Activated T-helper 1 cell treated with anti-CD3 and anti-CD28 coated beads, Interleukin-12 subunit alpha, Interleukin-12 subunit beta, Interleukin-2, Interleukin-4 antibody, amounts not matched to agents 30 ng/mL and 10 ng/mL and 1 ng/mL, durations not matched to agents 14 hours and 24 hours and 36 hours (primary cell): ENCODE results near the gene NUP214. TPM values are rescaled to one million over a fixed set of nuclear protein-coding genes. Genes with fewer than 3 reads are reported as not detected.
A peak's percentile ranks its signal among the peaks of the same experiment; 100 is the strongest.

ENCODE experiments used
- DNase-seq: peaks from one replicate; pipeline ENCODE4 v3.0.0; 2021; ENCODE audit warnings: low spot score
- H3K27ac Mint-ChIP-seq: one replicate; pipeline ENCODE4 v1.8.0; 2021; ENCODE audit warnings: mild to moderate bottlenecking, mixed read lengths
- H3K27me3 Mint-ChIP-seq: one replicate; pipeline ENCODE4 v1.8.0; 2022; ENCODE audit warnings: mild to moderate bottlenecking, moderate library complexity, mixed read lengths; ENCODE audit not compliant: insufficient read depth
- H3K36me3 Mint-ChIP-seq: one replicate; pipeline ENCODE4 v1.8.0; 2021; ENCODE audit warnings: low read depth, mixed read lengths
- H3K4me1 Mint-ChIP-seq: one replicate; pipeline ENCODE4 v1.8.0; 2021; ENCODE audit warnings: low read depth, mixed read lengths
- H3K4me3 Mint-ChIP-seq: one replicate; pipeline ENCODE4 v1.8.0; 2021; ENCODE audit warnings: mild to moderate bottlenecking, moderate library complexity, mixed read lengths
- H3K9me3 Mint-ChIP-seq: one replicate; pipeline ENCODE4 v1.8.0; 2021; ENCODE audit warnings: mixed read lengths
- intact Hi-C: fragments of 100-400 bp; cut with micrococcal nuclease; formaldehyde crosslinking; loops from one replicate; pipeline ENCODE4 v1.15.1; 2024
- total RNA-seq: library from RNA; stranded (reverse); gene quantifications from 2 replicates; pipeline ENCODE4 v1.2.3, GENCODE V29; 2022

Gene NUP214
- total RNA-seq, 1 donor from 2014 or later = 80.7 TPM

DNA sequence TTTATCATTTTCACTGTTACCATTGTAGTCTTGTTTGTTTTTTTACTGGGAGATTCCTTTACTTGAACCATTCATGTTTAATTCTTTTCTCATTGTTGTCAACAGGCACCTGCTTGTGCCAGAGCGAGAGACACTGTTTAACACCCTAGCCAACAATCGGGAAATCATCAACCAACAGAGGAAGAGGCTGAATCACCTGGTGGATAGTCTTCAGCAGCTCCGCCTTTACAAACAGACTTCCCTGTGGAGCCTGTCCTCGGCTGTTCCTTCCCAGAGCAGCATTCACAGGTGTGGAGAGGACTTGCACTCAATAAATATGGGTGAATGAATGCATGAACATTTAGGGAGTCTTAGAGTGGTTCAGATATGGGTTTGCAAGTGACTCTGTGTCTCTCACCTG lies 37.5 kb downstream of the NUP214 start:
- H3K4me3 Mint-ChIP-seq = no peak overlapping the region
- no peaks in the 10 kb centered on the region for H3K9me3 Mint-ChIP-seq
- H3K27me3 Mint-ChIP-seq = no peaks in the 10 kb centered on the region
- H3K36me3 Mint-ChIP-seq = peaks cover 36% of the 10 kb centered on the region
- no peak for DNase-seq
- intact Hi-C loops = no loop called here
- H3K4me1 Mint-ChIP-seq = no peaks in the 10 kb centered on the region
- H3K27ac Mint-ChIP-seq = peak overlapping the region; percentile 61

GRCh38 chr9:131165523-131165922 lies 40.1 kb downstream of the NUP214 start:
- no peak for DNase-seq
- no peak overlapping the region for H3K4me3 Mint-ChIP-seq
- peaks cover 34% of the 10 kb centered on the region for H3K36me3 Mint-ChIP-seq
- no peaks in the 10 kb centered on the region for H3K27me3 Mint-ChIP-seq
- H3K4me1 Mint-ChIP-seq = peaks cover 5% of the 10 kb centered on the region
- H3K9me3 Mint-ChIP-seq = no peaks in the 10 kb centered on the region
- no peak overlapping the region for H3K27ac Mint-ChIP-seq
- intact Hi-C loops = no loop called here

DNA sequence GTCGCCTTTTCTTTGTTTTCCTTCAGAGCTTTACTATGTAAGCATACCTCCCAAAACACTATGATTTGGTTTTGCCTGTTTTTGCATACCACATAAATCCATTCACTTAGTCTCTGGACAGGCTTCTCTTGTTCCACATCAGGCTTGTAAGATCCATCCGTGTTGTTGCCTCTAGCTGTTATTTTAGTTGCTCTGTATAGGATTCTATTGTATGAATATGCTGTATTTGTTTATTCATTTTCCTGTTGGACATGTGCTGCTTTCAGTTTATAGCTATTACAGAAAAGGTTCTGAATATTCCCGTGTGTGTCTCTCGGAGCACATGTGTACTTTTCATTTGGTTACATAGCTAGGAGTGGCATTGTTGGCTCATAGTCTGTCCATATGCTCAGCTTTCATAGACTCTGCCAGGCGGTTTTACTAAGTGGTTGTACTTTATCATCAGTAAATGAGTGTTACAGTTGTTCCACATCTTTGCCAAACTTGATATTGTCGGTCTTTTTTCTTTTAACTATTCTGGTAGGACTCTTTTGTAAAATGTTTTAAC lies 41.8 kb downstream of the NUP214 start:
- Mint-ChIP-seq H3K9me3 (no peaks in the 10 kb centered on the region), H3K36me3 (peaks cover 45% of the 10 kb centered on the region), H3K27me3 (no peaks in the 10 kb centered on the region), H3K4me1 (peaks cover 5% of the 10 kb centered on the region), H3K27ac (no peak overlapping the region), H3K4me3 (no peak overlapping the region)
- DNase-seq = no peak
- intact Hi-C loops = no loop called here

DNA sequence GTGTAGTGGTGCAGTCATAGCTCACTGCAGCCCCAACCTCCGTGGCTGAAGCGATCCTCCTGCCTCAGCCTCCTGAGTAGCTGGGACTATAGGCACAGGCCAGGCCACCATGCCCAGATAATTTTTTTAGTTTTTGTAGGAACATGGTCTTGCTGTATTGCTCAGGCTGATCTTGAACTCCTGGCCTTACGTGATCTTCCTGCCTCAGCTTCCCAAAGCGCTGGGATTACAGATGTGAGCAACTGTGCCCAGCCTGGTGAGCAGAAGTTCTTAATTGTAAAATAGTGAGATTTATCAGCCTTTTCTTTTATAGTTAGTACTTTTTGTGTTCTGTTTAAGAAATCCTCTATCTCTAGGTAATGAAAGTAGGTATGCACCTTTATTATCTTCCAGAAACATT lies 42.5 kb downstream of the NUP214 start:
- H3K36me3 Mint-ChIP-seq = peaks cover 47% of the 10 kb centered on the region
- intact Hi-C loops = no loop called here
- H3K4me1 Mint-ChIP-seq = peaks cover 5% of the 10 kb centered on the region
- no peak overlapping the region for H3K27ac Mint-ChIP-seq
- no peaks in the 10 kb centered on the region for H3K27me3 Mint-ChIP-seq
- no peak for DNase-seq
- H3K4me3 Mint-ChIP-seq = no peak overlapping the region
- no peaks in the 10 kb centered on the region for H3K9me3 Mint-ChIP-seq

- Mint-ChIP-seq H3K4me3 (no peak overlapping the region), H3K36me3 (peaks cover 38% of the 10 kb centered on the region), H3K9me3 (no peaks in the 10 kb centered on the region), H3K27ac (no peak overlapping the region), H3K4me1 (peaks cover 5% of the 10 kb centered on the region), H3K27me3 (no peaks in the 10 kb centered on the region)
- intact Hi-C loops = no loop called here
- DNase-seq = no peak
Measured at GRCh38 chr9:131169563-131170240, 44.3 kb downstream of the NUP214 start.

GRCh38 chr9:131173995-131174394 lies 48.6 kb downstream of the NUP214 start:
- Mint-ChIP-seq H3K27ac (no peak overlapping the region), H3K4me1 (peaks cover 21% of the 10 kb centered on the region), H3K27me3 (no peaks in the 10 kb centered on the region), H3K9me3 (no peaks in the 10 kb centered on the region), H3K36me3 (peaks cover 41% of the 10 kb centered on the region), H3K4me3 (no peak overlapping the region)
- DNase-seq = no peak
- intact Hi-C loops = no loop called here

GRCh38 chr9:131174681-131175239 lies 49.4 kb downstream of the NUP214 start:
- H3K9me3 Mint-ChIP-seq = no peaks in the 10 kb centered on the region
- intact Hi-C loops = loop anchor here (5.0 kb wide), 1 partner anchor 117 kb away; no protein-coding TSS in a partner anchor
- no peak overlapping the region for H3K27ac Mint-ChIP-seq
- DNase-seq = no peak
- peaks cover 47% of the 10 kb centered on the region for H3K36me3 Mint-ChIP-seq
- no peaks in the 10 kb centered on the region for H3K27me3 Mint-ChIP-seq
- H3K4me3 Mint-ChIP-seq = no peak overlapping the region
- H3K4me1 Mint-ChIP-seq = peaks cover 18% of the 10 kb centered on the region

DNA sequence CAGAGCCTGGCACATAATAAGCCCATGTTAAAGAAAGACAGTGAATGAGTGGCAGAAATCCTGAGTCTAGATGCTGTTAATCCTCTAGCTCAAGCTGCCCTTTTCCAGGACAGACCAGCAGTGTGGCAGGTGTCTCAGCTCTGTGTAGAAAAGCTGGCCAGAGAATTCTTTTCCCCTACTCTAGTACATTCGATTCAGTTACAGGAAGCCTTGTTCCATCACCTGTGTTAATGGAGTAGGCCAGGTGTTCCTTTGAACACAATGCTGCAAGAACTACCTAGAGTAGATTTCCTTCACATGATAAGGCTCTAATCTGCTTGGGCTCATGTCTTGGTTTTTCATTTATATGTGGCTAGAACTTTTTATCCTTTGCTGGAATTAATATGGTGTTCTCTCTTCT lies 52.5 kb downstream of the NUP214 start:
- Mint-ChIP-seq H3K27ac (no peak overlapping the region), H3K36me3 (peaks cover 44% of the 10 kb centered on the region)

GRCh38 chr9:131178382-131178781 lies 53.0 kb downstream of the NUP214 start:
- Mint-ChIP-seq H3K27ac (no peak overlapping the region), H3K36me3 (peaks cover 45% of the 10 kb centered on the region), H3K9me3 (no peaks in the 10 kb centered on the region), H3K4me1 (peaks cover 16% of the 10 kb centered on the region), H3K4me3 (no peak overlapping the region), H3K27me3 (no peaks in the 10 kb centered on the region)
- DNase-seq = peak; percentile 72
- intact Hi-C loops = loop anchor here (1.0 to 5.0 kb wide), 3 partner anchors 100 to 158 kb away; no protein-coding TSS in a partner anchor

More for the DNA sequence above, 52.5 kb downstream of the NUP214 start:
- no peaks in the 10 kb centered on the region for H3K9me3 Mint-ChIP-seq
- H3K4me3 Mint-ChIP-seq = no peak overlapping the region
- no peaks in the 10 kb centered on the region for H3K27me3 Mint-ChIP-seq
- H3K4me1 Mint-ChIP-seq = peaks cover 16% of the 10 kb centered on the region
- intact Hi-C loops = loop anchor here (1.0 to 5.0 kb wide), 3 partner anchors 100 to 158 kb away; no protein-coding TSS in a partner anchor
- no peak for DNase-seq

GRCh38 chr9:131178926-131179325 lies 53.5 kb downstream of the NUP214 start:
- no peak for DNase-seq
- intact Hi-C loops = loop anchor here (1.0 to 5.0 kb wide), 3 partner anchors 99 to 157 kb away; no protein-coding TSS in a partner anchor
- H3K9me3 Mint-ChIP-seq = no peaks in the 10 kb centered on the region
- H3K4me1 Mint-ChIP-seq = peaks cover 16% of the 10 kb centered on the region
- no peak overlapping the region for H3K27ac Mint-ChIP-seq
- H3K4me3 Mint-ChIP-seq = no peak overlapping the region
- peaks cover 45% of the 10 kb centered on the region for H3K36me3 Mint-ChIP-seq
- H3K27me3 Mint-ChIP-seq = no peaks in the 10 kb centered on the region

DNA sequence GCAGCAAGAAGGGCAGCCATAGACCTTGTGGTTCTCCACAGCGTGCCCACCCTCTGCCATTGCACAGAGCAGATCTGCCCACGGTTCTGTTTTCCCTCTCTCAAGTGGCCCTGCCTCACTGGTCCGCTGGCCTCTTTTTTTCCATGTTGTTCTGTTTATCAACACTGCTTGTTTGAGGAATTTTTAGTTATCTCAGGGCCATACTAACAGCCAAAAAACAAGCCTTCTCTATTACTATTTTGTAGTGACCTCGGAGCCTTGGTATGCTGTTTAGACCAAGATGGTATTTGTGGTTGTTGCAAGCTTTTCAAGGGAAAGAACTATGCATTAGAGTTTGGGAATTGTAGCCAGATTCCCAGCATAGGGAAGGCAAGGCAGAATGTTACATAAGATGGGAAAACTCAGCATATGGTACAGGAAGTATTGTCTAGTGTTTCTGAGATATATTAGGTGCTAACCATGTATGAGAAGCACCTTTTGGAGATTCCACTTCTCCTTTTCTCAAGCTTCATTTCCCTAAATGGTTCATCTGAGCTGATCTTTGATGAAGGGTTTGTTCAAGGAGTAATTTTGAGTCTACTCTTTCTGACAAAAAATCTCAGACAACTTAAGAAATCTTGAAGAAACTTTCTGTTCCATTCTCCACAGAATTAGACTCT lies 54.3 kb downstream of the NUP214 start:
- DNase-seq = no peak
- H3K4me1 Mint-ChIP-seq = peaks cover 16% of the 10 kb centered on the region
- no peaks in the 10 kb centered on the region for H3K27me3 Mint-ChIP-seq
- intact Hi-C loops = loop anchor here (5.0 kb wide), 1 partner anchor 122 kb away; no protein-coding TSS in a partner anchor
- H3K9me3 Mint-ChIP-seq = no peaks in the 10 kb centered on the region
- no peak overlapping the region for H3K27ac Mint-ChIP-seq
- H3K4me3 Mint-ChIP-seq = no peak overlapping the region
- H3K36me3 Mint-ChIP-seq = peaks cover 41% of the 10 kb centered on the region

GRCh38 chr9:131180454-131180853 lies 55.1 kb downstream of the NUP214 start:
- no peaks in the 10 kb centered on the region for H3K9me3 Mint-ChIP-seq
- H3K27ac Mint-ChIP-seq = no peak overlapping the region
- no peak for DNase-seq
- H3K27me3 Mint-ChIP-seq = no peaks in the 10 kb centered on the region
- H3K36me3 Mint-ChIP-seq = peaks cover 35% of the 10 kb centered on the region
- H3K4me1 Mint-ChIP-seq = peaks cover 11% of the 10 kb centered on the region
- H3K4me3 Mint-ChIP-seq = no peak overlapping the region
- intact Hi-C loops = no loop called here
